Breast epithelium (tissue), 4 donors: ENCODE measurements around the gene TLR8. TPM values are rescaled to one million over a fixed set of nuclear protein-coding genes. Genes with fewer than 3 reads are reported as not detected.

Experiments
- DNase-seq, 2 donors: peaks; one replicate each; pipeline ENCODE4 v3.0.0-alpha.2; 2019; ENCODE audit warnings: low spot score in 2 of 2
- H3K27ac ChIP-seq, 2 donors: fragments of 200-600 bp; sonication (generic) in 1 of 2; one replicate each; pipeline ENCODE4 v1.5.1; 2016 to 2019; ENCODE audit warnings: mild to moderate bottlenecking in 1 of 2
- H3K27me3 ChIP-seq, 2 donors: fragments of 200-600 bp; sonication (generic) in 1 of 2; one replicate each; pipeline versions ENCODE4 v1.5.1 to v1.6.0; 2017 to 2019; ENCODE audit warnings: control low read depth in 1 of 2, mild to moderate bottlenecking in 1 of 2
- H3K36me3 ChIP-seq: fragments of 200-600 bp; one replicate; pipeline ENCODE4 v1.5.1; 2019
- H3K4me1 ChIP-seq, 2 donors: fragments of 200-600 bp; sonication (generic); one replicate each; pipeline ENCODE4 v1.5.1; 2016 to 2019; ENCODE audit warnings: control low read depth in 1 of 2
- H3K4me3 ChIP-seq, 3 donors: fragments of 200-600 bp; sonication (generic); 1 replicate in 2 of 3; 2 replicates in 1 of 3; pipeline ENCODE4 v1.5.1; 2016 to 2019; ENCODE audit warnings: mild to moderate bottlenecking in 3 of 3, moderate library complexity in 2 of 3
- H3K9me3 ChIP-seq, 2 donors: fragments of 200-600 bp; sonication (generic) in 1 of 2; one replicate each; pipeline ENCODE4 v1.5.1; 2016 to 2019; ENCODE audit warnings: control low read depth in 1 of 2
- POLR2A ChIP-seq: fragments of 450-650 bp; IDR thresholded peaks from one replicate; pipeline ENCODE4 v1.6.1; 2016; ENCODE audit warnings: antibody characterized with exemption, mild to moderate bottlenecking, moderate library complexity
- POLR2AphosphoS5 ChIP-seq, 3 donors: sonication (generic); formaldehyde crosslinking; IDR thresholded peaks; one replicate each; pipeline ENCODE4 v1.6.1; 2017; ENCODE audit warnings: antibody characterized with exemption in 3 of 3
- intact Hi-C: fragments of 100-400 bp; cut with DNase I; formaldehyde crosslinking; loops from one replicate; pipeline ENCODE4 v1.15.1; 2023; ENCODE audit warnings: low total_unique reads
- total RNA-seq, 3 donors: library from RNA; depleted of rRNA; stranded (reverse); fragments of >200 nt; gene quantifications; one replicate each; pipeline ENCODE4 v1.1.0, GENCODE V29; 2016
- TF ChIP-seq, protein P1 (sequence below), 3 donors: fragments of 450-650 bp; IDR thresholded peaks; one replicate each; pipeline ENCODE4 v1.5.1; 2016 to 2017; ENCODE audit warnings: antibody characterized with exemption in 3 of 3, mild to moderate bottlenecking in 3 of 3, moderate library complexity in 3 of 3

TLR8 gene
- total RNA-seq, 3 donors from 2014 or later = 0.66 to 6.6 (median 1.0) TPM

DNA sequence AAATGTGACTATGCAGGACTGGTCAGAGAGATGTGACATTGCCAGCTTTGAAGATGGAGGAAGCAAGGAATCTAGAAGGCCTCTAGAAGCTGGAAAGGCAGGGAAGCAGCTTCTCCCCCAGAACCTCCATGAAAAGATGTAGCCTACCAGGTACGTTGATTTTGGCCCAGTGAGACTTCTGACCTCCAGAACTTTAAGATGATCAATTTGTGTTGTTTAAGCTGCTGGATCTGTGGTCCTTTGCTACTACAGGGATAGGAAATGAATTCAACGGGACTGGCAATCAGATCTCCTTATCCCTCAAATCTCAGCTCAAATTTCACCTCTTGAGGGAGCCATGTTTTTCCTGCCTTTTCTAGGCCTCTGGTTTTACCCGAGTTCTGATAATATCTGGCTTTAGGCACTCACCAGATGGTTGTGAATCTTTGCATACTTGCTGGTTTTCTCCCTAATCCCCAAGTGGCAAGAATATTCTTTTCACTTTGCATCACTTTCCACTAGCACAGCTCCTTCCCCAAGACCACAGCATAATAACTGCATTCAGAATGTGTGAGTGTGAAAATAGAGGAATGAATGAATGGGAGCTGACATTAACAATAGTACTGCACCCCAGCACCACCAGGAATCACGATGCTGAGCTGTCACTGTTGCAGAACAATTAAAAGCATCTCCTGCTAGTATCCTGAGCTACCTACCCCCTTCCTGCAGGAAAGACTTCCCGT, 42.9 kb downstream of the TLR8 start:
- H3K9me3 ChIP-seq = no peaks in the 10 kb centered on the region
- intact Hi-C loops = no loop called here
- TF ChIP-seq, protein P1, sequence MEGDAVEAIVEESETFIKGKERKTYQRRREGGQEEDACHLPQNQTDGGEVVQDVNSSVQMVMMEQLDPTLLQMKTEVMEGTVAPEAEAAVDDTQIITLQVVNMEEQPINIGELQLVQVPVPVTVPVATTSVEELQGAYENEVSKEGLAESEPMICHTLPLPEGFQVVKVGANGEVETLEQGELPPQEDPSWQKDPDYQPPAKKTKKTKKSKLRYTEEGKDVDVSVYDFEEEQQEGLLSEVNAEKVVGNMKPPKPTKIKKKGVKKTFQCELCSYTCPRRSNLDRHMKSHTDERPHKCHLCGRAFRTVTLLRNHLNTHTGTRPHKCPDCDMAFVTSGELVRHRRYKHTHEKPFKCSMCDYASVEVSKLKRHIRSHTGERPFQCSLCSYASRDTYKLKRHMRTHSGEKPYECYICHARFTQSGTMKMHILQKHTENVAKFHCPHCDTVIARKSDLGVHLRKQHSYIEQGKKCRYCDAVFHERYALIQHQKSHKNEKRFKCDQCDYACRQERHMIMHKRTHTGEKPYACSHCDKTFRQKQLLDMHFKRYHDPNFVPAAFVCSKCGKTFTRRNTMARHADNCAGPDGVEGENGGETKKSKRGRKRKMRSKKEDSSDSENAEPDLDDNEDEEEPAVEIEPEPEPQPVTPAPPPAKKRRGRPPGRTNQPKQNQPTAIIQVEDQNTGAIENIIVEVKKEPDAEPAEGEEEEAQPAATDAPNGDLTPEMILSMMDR (IDR thresholded peaks at IDR 0.05) = no peak
- TF ChIP-seq POLR2AphosphoS5 (IDR thresholded peaks at IDR 0.05) (no peak), POLR2A (no peak)
- no peaks in the 10 kb centered on the region for H3K4me1 ChIP-seq
- H3K4me3 ChIP-seq = no peak overlapping the region
- peak overlapping the region; percentile 68 to 73 for H3K27ac ChIP-seq
- no peaks in the 10 kb centered on the region for H3K36me3 ChIP-seq
- peaks cover 0 to 23% of the 10 kb centered on the region in 2 donors for H3K27me3 ChIP-seq
- DNase-seq = no peak

DNA sequence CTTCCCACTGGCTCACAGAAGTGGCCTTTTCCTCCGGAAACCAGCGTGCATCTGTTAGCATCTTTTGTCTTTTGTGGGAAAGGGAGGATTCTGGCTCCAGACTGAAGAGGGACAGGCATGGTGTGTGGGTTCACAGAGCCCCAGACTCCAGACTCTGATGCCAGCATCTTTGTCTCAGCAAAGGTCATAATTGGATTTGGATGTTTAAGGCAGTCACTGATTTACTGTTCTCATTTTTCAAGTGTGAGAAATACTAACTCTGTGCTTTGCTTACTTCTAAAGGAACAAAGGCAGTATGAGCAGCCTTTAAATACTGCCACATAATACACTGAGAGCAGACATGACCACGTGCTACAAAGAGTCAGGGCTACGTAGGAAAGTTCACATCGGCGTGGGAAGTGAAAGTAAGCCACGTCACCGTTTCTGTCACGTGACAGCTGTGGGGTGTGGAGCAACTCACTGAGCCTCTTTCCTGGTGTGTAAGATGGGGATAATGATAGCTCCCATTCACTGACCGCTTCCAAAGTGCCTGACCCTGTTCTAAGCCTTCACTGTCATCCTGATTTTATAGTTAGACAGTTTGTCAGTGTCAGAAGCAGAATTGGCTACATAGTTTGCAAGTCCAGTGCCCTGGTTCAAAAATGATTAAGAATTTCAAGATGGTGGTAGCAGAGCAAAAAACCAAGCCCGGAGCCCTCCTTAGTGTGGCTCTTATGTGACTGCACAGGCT, 43.7 kb downstream of the TLR8 start:
- peak overlapping the region in 1 of 3 donors; percentile 23 for H3K4me3 ChIP-seq
- peak; percentile 62 to 86 for DNase-seq
- H3K27ac ChIP-seq = peak overlapping the region; percentile 68 to 73
- intact Hi-C loops = no loop called here
- TF ChIP-seq POLR2AphosphoS5 (IDR thresholded peaks at IDR 0.05) = peak in 2 of 3 donors; percentile 62 to 70
- no peak for TF ChIP-seq POLR2A
- H3K27me3 ChIP-seq = peaks cover 0 to 23% of the 10 kb centered on the region in 2 donors
- H3K4me1 ChIP-seq = no peaks in the 10 kb centered on the region
- no peaks in the 10 kb centered on the region for H3K9me3 ChIP-seq
- H3K36me3 ChIP-seq = no peaks in the 10 kb centered on the region

DNA sequence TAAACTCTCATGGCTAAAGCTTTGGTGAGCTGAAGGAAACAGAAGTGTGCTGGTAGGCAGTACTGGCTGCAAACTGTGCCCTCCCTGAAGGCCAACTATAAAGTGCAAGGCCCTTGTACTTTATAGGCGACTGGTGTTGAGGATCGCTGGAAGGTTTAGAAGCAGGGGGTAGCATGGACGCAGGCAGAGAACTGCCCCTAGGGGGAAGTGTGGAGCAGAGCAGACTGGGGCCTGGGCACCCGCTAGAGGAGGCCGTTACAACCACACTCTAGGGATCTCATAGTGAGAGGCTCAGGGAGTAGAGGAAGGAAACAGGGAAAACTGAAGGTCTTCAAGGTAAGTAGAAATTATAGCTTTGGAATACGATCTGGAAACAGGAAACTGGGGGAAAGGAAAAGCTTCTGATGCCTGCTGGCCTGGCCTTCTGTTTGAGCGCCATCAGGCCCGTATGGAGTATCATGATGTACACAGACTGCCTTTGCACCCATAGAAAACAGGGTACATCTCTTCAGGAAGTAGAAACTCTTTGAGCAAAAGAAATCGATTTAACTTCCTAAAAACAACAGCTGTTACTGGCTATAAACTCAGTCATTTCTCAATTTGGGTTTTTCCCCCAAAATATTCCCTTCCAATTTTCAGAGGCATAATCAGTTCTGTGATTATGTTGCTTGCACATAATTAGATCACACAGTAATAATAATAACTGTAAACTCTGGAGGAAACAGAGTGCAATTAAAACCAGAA, 44.6 kb downstream of the TLR8 start:
- peaks cover 0 to 23% of the 10 kb centered on the region in 2 donors for H3K27me3 ChIP-seq
- H3K4me1 ChIP-seq = no peaks in the 10 kb centered on the region
- no peaks in the 10 kb centered on the region for H3K36me3 ChIP-seq
- intact Hi-C loops = no loop called here
- no peak for DNase-seq
- no peaks in the 10 kb centered on the region for H3K9me3 ChIP-seq
- TF ChIP-seq POLR2A = no peak
- TF ChIP-seq POLR2AphosphoS5 (IDR thresholded peaks at IDR 0.05) = no peak
- TF ChIP-seq, protein P1 (IDR thresholded peaks at IDR 0.05) = no peak
- H3K4me3 ChIP-seq = no peak overlapping the region
- peak overlapping the region; percentile 68 to 73 for H3K27ac ChIP-seq

DNA sequence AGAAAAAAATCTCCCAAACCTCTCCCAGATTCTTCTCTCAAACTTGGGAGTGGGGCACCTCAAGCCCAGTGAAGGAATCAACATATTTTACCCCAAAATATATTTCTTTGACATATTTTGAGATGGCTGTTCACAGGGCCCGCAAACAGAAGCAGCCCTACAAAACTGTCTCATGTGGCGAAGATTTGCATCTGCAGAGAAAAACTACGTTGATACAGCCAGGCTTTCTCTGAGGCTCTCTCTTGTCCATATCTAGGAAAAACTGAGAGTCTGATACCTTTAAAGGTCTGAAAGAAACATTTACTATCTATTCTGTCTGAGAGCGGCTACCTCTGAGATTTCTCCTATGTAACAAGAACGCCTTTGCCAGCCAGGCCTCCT, 45.2 kb downstream of the TLR8 start:
- Histone ChIP-seq H3K27ac (no peak overlapping the region), H3K36me3 (no peaks in the 10 kb centered on the region), H3K4me1 (no peaks in the 10 kb centered on the region), H3K27me3 (peaks cover 0 to 23% of the 10 kb centered on the region in 2 donors), H3K4me3 (no peak overlapping the region), H3K9me3 (no peaks in the 10 kb centered on the region)
- DNase-seq = no peak
- intact Hi-C loops = no loop called here
- TF ChIP-seq POLR2A (no peak), POLR2AphosphoS5 (IDR thresholded peaks at IDR 0.05) (no peak)
- TF ChIP-seq, protein P1 (IDR thresholded peaks at IDR 0.05) = no peak

DNA sequence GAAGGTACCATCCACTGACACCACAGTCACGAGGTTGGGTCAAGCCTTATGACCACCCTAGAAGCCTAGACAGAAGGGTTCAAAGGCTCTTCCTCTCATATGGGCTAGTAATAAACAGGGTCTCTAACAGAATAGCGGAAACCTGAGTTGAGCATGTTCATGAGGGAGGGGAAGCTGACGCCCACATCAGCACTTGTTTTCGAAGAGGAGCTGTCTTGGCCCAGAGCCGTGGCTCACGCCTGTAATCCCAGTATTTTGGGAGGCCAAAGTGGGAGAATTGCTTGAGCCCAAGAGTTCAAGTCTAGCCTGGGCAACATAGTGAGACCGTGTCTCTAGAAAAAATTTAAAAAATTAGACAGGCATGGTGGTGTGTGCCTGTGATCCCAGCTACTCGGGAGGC, 47.0 kb downstream of the TLR8 start:
- TF ChIP-seq POLR2AphosphoS5 (IDR thresholded peaks at IDR 0.05) = no peak
- TF ChIP-seq, protein P1 (IDR thresholded peaks at IDR 0.05) = no peak
- TF ChIP-seq POLR2A = no peak
- H3K36me3 ChIP-seq = no peaks in the 10 kb centered on the region
- no peaks in the 10 kb centered on the region for H3K4me1 ChIP-seq
- H3K27me3 ChIP-seq = peaks cover 0 to 23% of the 10 kb centered on the region in 2 donors
- DNase-seq = no peak
- H3K4me3 ChIP-seq = no peak overlapping the region
- no peaks in the 10 kb centered on the region for H3K9me3 ChIP-seq
- intact Hi-C loops = no loop called here
- H3K27ac ChIP-seq = no peak overlapping the region
